SK-MEL-5 (cell line): ENCODE data around the gene DNAH8. TPM values are rescaled to one million over a fixed set of nuclear protein-coding genes. Genes with fewer than 3 reads are reported as not detected.
"Not testable (repeated sequence)": the region's sequence is repeated elsewhere in the genome, so short reads cannot be mapped to it uniquely, and the experiment has no call there.

Source experiments
- DNase-seq: peaks from one replicate; pipeline ENCODE4 v3.0.0-alpha.2; 2016; ENCODE audit warnings: low read depth, low spot score
- in situ Hi-C: cut with HindIII; loops from 2 replicates; pipeline ENCODE4 v1.10.0; 2016; ENCODE audit warnings: low sequenced_read_pairs, high pct_unique_total_duplicates, low pct_unique_long_range_greater_than_20kb
- total RNA-seq: library from RNA; depleted of rRNA; stranded (reverse); fragments of >200 nt; shearing (Covaris generic); gene quantifications from 2 replicates; pipeline ENCODE4 v1.2.3, GENCODE V29; 2014

Gene DNAH8
- total RNA-seq, 1 experiment from 2014 or later, result under 0.01 TPM

- in situ Hi-C loops, result no loop called here
- no peak for DNase-seq
Measured at GRCh38 chr6:38696345-38696744, 18.8 kb upstream of the DNAH8 start.

- no peak for DNase-seq
- in situ Hi-C loops, result no loop called here
Measured at GRCh38 chr6:38697846-38698245, 17.3 kb upstream of the DNAH8 start.

GRCh38 chr6:38699702-38700101 is 15.4 kb upstream of the DNAH8 start:
- DNase-seq, in situ Hi-C loops: not testable (repeated sequence)

GRCh38 chr6:38701551-38701950 is 13.6 kb upstream of the DNAH8 start:
- DNase-seq, result no peak
- in situ Hi-C loops, result no loop called here

- DNase-seq, result peak; percentile 98
- in situ Hi-C loops, result no loop called here
Measured at GRCh38 chr6:38702558-38703397, 12.3 kb upstream of the DNAH8 start, which contains the start of gene GLO1. Gene GLO1 (minus strand): TSS chr6:38703145. CDS start chr6:38703054, 91 bp downstream.

GRCh38 chr6:38703949-38704590 is 11.0 kb upstream of the DNAH8 start:
- in situ Hi-C loops, result no loop called here
- no peak for DNase-seq

- in situ Hi-C loops, result no loop called here
Measured at GRCh38 chr6:38705924-38706323, 9.2 kb upstream of the DNAH8 start.

GRCh38 chr6:38708496-38708895 is 6.6 kb upstream of the DNAH8 start:
- in situ Hi-C loops, result no loop called here
- DNase-seq, result peak; percentile 5

More at GRCh38 chr6:38705924-38706323, 9.2 kb upstream of the DNAH8 start:
- DNase-seq, result no peak

GRCh38 chr6:38713812-38714211 is 1.3 kb upstream of the DNAH8 start:
- DNase-seq, result no peak
- in situ Hi-C loops, result no loop called here

GRCh38 chr6:38714239-38715015 is 684 bp upstream of the DNAH8 start:
- in situ Hi-C loops, result no loop called here

GRCh38 chr6:38716825-38717224 is 1.7 kb downstream of the DNAH8 start:
- no peak for DNase-seq
- in situ Hi-C loops, result no loop called here

More at GRCh38 chr6:38714239-38715015, 684 bp upstream of the DNAH8 start:
- DNase-seq, result no peak

GRCh38 chr6:38719358-38719757 is 4.2 kb downstream of the DNAH8 start:
- in situ Hi-C loops, result no loop called here

GRCh38 chr6:38720295-38720694 is 5.2 kb downstream of the DNAH8 start:
- peak; percentile 20 for DNase-seq
- in situ Hi-C loops, result no loop called here

More at GRCh38 chr6:38719358-38719757, 4.2 kb downstream of the DNAH8 start:
- no peak for DNase-seq

- DNase-seq, result no peak
- in situ Hi-C loops, result no loop called here
Measured at GRCh38 chr6:38722038-38722437, 6.9 kb downstream of the DNAH8 start.

GRCh38 chr6:38722727-38723334 is 7.7 kb downstream of the DNAH8 start:
- in situ Hi-C loops, result no loop called here
- DNase-seq, result no peak

GRCh38 chr6:38723783-38724182 is 8.7 kb downstream of the DNAH8 start:
- DNase-seq, result no peak
- in situ Hi-C loops, result no loop called here

GRCh38 chr6:38724343-38724742 is 9.2 kb downstream of the DNAH8 start:
- no peak for DNase-seq
- in situ Hi-C loops, result no loop called here
